Lower leg skin (tissue), 4 donors: ENCODE data around the gene CCDC85C. TPM values are rescaled to one million over a fixed set of nuclear protein-coding genes. Genes with fewer than 3 reads are reported as not detected.

Experiments
- DNase-seq, 2 donors: peaks; one replicate each; pipeline ENCODE4 v3.0.0-alpha.2; 2019; ENCODE audit warnings: low spot score in 2 of 2
- H3K4me3 ChIP-seq: fragments of 200-600 bp; sonication (generic); 2 replicates; pipeline ENCODE4 v1.5.1; 2017; ENCODE audit warnings: mild to moderate bottlenecking, low read depth; ENCODE audit not compliant: poor library complexity, severe bottlenecking
- CTCF ChIP-seq, 3 donors: fragments of 450-650 bp; IDR thresholded peaks; one replicate each; pipeline ENCODE4 v1.5.1; 2016; ENCODE audit warnings: antibody characterized with exemption in 3 of 3, mild to moderate bottlenecking in 3 of 3, moderate library complexity in 2 of 3
- POLR2A ChIP-seq, 2 donors: fragments of 450-650 bp; IDR thresholded peaks; one replicate each; pipeline ENCODE4 v1.6.1; 2016 to 2017; ENCODE audit warnings: antibody characterized with exemption in 2 of 2, mild to moderate bottlenecking in 1 of 2, moderate library complexity in 1 of 2
- WGBS, 2 donors: methylation state at CpG; one replicate each; pipeline ENCODE4 v1.1.5; 2018; 5-methylcytosine and 5-hydroxymethylcytosine counted together
- intact Hi-C: fragments of 100-400 bp; cut with DNase I; formaldehyde crosslinking; loops from one replicate; pipeline ENCODE4 v1.15.0; 2023; ENCODE audit warnings: low total_unique reads
- total RNA-seq, 4 donors: library from RNA; depleted of rRNA; stranded (reverse); fragments of >200 nt; gene quantifications; one replicate each; pipeline ENCODE4 v1.1.0, GENCODE V29; 2016

CCDC85C gene
- total RNA-seq = 10 to 100 TPM; 17.2 to 47.7 (median 33.3) TPM

GRCh38 chr14:99603471-99604277 is at the start of gene CCDC85C:
Gene CCDC85C, minus strand, starts transcription at chr14:99604207. Its CDS starts 248 bp downstream, at chr14:99603959.
- peak within 1 kb of the TSS; percentile 66 for H3K4me3 ChIP-seq
- DNase-seq = no peak
- WGBS, 2 donors = 1 to 10% methylated on average over 32 to 41 of the region's 128 CpGs
- no peak for TF ChIP-seq POLR2A (IDR thresholded peaks at IDR 0.05)
- no peak for TF ChIP-seq CTCF (IDR thresholded peaks at IDR 0.05)
- intact Hi-C loops = no loop called here

GRCh38 chr14:99651953-99652746 is 48.1 kb upstream of the CCDC85C start:
- H3K4me3 ChIP-seq = no peak overlapping the region
- TF ChIP-seq POLR2A (IDR thresholded peaks at IDR 0.05) (no peak), CTCF (IDR thresholded peaks at IDR 0.05) (no peak)
- 92 to 95% methylated on average over 14 to 30 of the region's 32 CpGs for WGBS, 2 donors
- DNase-seq = no peak
- intact Hi-C loops = no loop called here

GRCh38 chr14:99650189-99650588 is 46.2 kb upstream of the CCDC85C start:
- H3K4me3 ChIP-seq = no peak overlapping the region
- no peak for DNase-seq
- intact Hi-C loops = no loop called here
- 77 to 79% methylated on average over 8 to 9 of the region's 9 CpGs for WGBS, 2 donors
- no peak for TF ChIP-seq POLR2A (IDR thresholded peaks at IDR 0.05)
- no peak for TF ChIP-seq CTCF (IDR thresholded peaks at IDR 0.05)

- WGBS, 2 donors = 81% methylated on average over 8 of the region's 8 CpGs
- no peak for TF ChIP-seq POLR2A (IDR thresholded peaks at IDR 0.05)
- TF ChIP-seq CTCF (IDR thresholded peaks at IDR 0.05) = no peak
- intact Hi-C loops = no loop called here
- no peak overlapping the region for H3K4me3 ChIP-seq
- DNase-seq = no peak
These were observed 45.6 kb upstream of the CCDC85C start for GRCh38 chr14:99649643-99650042.

- intact Hi-C loops = no loop called here
- 65 to 75% methylated on average over 8 of the region's 8 CpGs for WGBS, 2 donors
- no peak for DNase-seq
- TF ChIP-seq POLR2A (IDR thresholded peaks at IDR 0.05) (no peak), CTCF (IDR thresholded peaks at IDR 0.05) (no peak)
- H3K4me3 ChIP-seq = no peak overlapping the region
These were observed 45.2 kb upstream of the CCDC85C start for GRCh38 chr14:99649219-99649618.
